Stimulated activated CD8-positive, alpha-beta memory T cell treated with anti-CD3 and anti-CD28 coated beads, Interleukin-7, amount 100 ng/mL, for 48 hours (primary cell): Measurements from ENCODE around the gene ADAP1.

Experiments
- DNase-seq, 2 donors: peaks; one replicate each; pipeline ENCODE4 v3.0.0-alpha.2; 2020; ENCODE audit warnings: low read depth in 1 of 2; ENCODE audit errors: extremely low read depth in 1 of 2

ADAP1 gene

DNA sequence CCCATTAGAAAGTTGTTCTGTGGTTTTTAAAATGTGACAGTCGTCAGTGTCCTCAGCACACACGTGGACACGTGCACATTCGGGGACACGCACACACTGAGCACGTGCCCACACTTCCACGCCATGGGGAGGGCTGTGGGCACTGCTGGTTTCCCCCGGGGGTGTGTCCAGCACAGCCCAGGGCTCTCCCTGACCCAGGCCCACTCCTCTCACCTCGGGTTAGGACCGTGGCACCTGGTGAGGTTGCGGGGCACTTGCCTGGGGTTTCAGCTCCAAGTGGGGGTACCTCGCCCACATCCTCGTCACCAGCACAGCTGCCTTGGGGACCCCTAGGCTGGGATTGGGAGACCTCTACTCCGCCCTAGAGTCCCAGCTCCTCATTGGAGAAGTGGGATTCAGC lies 57.4 kb downstream of the ADAP1 start:
- DNase-seq = no peak

GRCh38 chr7:896346-897075 lies 58.0 kb downstream of the ADAP1 start:
- DNase-seq = no peak

- DNase-seq = no peak
These were observed 58.9 kb downstream of the ADAP1 start for GRCh38 chr7:895451-896052.

DNA sequence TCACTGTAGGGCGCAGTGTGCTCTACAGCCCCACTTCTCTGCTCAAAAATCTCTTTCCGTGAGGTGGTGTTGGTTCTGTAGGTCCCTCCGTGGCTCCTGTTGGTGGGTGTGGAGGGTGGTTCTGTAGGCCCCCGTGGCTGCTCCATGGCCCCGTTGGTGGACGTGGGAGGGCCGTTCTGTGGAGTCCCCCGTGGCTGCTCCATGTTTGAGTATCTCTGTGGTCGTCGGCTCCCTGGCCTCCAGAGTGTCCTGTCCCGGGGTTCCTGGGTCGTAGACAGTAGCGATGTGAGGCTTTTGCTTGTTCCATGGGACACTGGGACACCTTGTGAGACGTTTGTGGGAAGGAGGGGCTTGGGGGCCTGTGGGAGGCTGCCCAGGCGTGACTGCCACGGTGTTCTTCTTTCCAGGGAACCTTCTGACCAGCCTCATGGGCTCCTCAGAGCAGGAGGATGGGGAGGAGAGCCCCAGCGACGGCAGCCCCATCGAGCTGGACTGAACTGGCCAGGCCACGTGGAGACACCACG lies 59.5 kb downstream of the ADAP1 start:
- no peak for DNase-seq

DNA sequence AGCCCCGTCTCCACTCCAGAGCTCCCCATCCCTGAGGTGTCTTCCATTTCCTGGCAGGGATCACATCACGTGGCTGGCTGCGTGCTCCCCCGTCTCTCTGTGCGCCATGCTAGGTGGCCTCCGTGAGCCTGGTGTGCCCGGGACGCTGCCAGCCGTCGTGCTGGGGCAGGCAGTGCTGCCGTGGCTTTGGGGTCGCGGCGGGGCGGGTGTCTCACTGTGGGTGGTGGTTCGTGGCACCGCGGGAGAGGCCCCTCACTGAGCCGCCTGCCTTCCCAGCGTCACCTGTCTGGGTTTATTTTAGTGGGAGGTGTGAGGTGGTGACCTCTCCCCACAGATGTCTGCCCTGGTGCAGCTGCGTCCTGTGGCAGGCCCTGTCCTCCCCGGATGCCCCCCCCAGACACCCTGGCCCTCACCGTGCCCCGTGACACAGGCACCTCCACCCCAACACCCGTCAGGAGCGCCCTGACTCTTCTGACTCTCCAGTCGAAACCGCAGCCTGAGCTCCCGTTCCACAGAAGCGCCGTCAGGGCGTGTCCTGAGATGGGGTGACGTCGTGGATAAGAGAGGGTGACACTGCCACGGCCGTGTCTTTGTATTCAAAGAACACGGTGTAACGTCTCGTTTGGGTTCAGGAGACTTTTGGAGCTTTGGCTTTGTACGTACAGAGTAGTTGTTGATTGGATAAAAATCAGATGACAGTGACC lies 60.2 kb downstream of the ADAP1 start:
- DNase-seq = no peak

GRCh38 chr7:893686-894085 lies 60.8 kb downstream of the ADAP1 start:
- no peak for DNase-seq

DNA sequence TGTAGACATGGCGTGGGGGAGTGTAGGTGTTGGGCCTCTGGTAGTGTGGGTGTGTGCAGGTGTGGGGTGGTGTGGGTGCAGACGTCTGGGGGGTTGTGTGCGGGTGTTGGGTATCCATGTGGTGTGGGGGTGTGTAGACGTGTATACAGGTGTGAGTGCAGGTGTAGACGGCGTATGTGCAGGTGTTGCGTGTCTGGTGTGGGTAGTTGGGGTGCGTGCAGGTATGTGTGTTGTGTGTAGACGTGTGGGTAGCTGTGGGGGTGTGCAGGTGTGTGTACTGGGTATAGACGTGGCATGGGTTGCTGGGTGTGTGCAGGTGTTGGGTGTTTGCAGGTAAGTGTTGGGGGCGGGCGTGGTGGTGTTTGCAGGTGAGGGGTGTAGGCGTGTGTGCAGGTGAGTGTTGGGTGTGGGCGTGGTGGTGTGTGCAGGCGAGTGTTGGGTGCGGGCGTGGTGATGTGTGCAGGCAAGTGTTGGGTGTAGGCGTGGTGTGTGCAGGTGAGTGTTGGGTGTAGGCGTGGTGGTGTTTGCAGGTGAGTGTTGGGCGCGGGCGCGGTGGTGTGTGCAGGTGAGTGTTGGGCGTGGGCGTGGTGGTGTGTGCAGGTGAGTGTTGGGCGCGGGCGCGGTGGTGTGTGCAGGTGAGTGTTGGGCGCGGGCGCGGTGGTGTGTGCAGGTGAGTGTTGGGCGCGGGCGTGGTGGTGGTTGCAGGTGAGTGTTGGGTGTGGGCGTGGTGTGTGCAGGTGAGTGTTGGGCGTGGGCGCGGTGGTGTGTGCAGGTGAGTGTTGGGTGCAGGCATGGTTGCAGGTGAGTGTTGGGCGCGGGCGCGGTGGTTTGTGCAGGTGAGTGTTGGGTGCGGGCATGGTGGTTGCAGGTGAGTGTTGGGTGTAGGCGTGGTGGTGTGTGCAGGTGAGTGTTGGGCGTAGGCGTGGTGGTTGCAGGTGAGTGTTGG lies 61.6 kb downstream of the ADAP1 start:
- no peak for DNase-seq

DNA sequence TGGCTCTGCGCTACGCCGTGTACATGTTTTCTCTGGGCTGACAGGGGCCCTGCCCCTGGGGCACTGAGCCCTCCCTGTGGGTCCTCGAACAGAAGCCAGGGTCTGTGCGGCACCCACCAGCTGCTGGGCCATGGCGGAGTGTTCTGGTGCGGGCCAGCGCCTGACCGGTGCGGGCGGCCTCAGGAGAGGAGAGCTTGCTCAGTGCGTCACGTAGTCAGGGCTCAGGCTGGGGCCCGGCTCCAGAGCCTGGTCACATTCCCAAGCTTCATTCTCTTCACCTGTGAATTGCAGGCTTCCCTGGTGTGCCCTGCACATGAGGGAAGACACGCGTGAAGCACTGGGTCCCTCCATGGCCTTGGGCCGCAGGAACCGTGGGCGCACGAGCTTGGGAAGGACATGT lies 62.7 kb downstream of the ADAP1 start:
- DNase-seq = no peak

- no peak for DNase-seq
These were observed 63.2 kb downstream of the ADAP1 start for GRCh38 chr7:891291-891690.

GRCh38 chr7:890868-891267 lies 63.6 kb downstream of the ADAP1 start:
- DNase-seq = no peak

- DNase-seq = no peak
These were observed 65.1 kb downstream of the ADAP1 start for GRCh38 chr7:889391-889790.

- no peak for DNase-seq
These were observed 65.5 kb downstream of the ADAP1 start for GRCh38 chr7:889025-889390.

- no peak for DNase-seq
These were observed 66.1 kb downstream of the ADAP1 start for GRCh38 chr7:888081-889024.

DNA sequence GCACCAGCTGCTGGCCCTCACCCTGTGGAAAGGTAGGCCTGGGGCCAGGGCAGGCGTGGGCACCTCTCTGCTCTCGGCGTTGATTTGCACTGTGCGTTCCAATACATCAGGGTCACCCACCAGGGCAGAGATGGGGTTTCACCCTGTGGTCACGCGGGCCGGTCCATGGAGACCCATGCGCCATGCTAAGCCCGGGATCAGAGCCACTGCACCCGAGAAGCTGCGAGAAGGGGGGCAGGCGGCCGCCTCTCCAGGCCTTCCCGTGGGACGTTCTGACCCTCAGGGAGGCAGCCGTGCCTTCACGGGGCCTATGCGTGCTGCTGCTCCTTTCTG lies 67.0 kb downstream of the ADAP1 start:
- DNase-seq = no peak

GRCh38 chr7:886626-887487 lies 67.6 kb downstream of the ADAP1 start:
- DNase-seq = no peak

GRCh38 chr7:885893-886625 lies 68.4 kb downstream of the ADAP1 start:
- no peak for DNase-seq

DNA sequence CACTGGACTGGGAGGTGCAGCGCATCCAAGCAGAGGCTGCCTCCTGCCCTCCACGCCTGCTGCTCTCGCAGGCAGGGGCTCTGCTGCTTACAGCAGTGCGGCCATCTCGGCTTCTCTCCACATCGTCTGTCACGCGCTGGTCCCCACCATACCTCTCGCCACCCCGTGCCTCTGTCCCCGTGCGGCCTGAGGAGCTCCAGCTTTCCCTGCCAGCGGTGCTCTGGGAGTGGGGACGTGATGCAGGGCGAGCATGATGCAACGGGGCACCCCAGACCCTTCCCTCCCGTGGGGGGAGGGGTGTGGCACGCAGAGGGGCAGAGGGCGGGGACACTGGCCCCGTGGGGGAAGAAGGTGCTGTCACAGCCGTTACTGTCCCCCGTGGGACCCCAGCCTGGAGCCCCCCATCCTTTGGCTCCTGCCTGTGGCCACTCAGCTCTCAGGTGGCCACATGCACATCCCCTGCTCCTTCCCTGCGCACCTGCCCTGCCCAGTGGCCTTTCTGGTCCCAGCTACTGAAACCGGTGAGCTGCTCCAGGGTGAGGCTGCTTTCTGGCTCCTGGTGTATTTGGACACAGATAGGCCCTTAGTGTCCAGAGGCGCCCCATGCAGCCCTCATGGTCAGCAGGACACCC lies 69.1 kb downstream of the ADAP1 start:
- no peak for DNase-seq
